RPMI8226 (cell line): ENCODE measurements around the gene SLC38A10.
"Not testable (repeated sequence)": the region's sequence is repeated elsewhere in the genome, so short reads cannot be mapped to it uniquely, and the experiment has no call there.

Source experiments
- DNase-seq: peaks from one replicate; pipeline ENCODE4 v3.0.0-alpha.2; 2015

The SLC38A10 gene

DNA sequence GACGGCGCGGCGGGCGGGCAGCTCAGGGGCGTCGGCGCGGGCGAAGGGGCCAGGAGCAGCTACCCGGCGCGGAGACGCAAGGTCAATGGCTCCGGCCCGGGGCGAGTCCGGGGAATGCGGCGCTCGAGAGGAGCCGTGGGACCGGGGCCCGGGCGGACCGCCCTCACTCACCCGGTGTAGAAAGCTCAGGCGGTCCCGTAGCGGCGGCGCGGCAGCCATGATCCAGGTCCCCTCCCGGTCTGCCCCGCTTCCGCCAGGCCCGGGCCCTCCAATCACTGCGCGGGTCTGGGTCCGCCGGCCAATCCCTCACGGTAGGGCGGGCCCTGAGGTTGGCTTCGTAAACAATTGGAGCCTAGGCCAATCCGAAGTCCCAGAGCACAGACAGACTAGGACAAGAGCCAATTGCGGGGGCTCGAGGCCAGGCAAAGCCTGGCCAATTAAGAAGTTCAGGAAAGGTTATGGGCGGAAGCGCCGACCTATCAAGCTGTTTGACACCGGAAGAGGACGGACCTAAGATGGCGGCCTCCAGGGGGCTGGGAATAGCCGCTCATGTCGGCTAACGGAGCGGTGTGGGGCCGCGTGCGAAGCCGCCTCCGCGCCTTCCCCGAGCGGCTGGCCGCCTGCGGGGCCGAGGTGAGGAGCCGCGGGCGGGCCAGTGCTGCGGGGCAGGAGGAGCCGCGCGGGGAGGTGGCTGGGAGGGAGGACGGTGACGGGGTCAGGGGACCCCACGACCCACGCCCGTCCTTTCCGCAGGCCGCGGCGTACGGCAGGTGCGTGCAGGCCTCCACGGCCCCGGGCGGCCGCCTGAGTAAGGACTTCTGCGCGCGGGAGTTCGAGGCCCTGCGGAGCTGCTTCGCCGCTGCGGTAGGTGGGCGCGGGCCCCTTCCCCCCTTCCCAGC is 56.0 kb downstream of the SLC38A10 start, which contains the start of the genes NDUFAF8 and TEPSIN:
TSS of gene NDUFAF8 (plus strand) at position 504 of the 899 bp plus-strand sequence. CDS start at position 550, 46 bp downstream.
TSS of gene TEPSIN (minus strand) at position 241 of the 899 bp plus-strand sequence. CDS start at position 219, 22 bp downstream.
- DNase-seq = peak; percentile 99

DNA sequence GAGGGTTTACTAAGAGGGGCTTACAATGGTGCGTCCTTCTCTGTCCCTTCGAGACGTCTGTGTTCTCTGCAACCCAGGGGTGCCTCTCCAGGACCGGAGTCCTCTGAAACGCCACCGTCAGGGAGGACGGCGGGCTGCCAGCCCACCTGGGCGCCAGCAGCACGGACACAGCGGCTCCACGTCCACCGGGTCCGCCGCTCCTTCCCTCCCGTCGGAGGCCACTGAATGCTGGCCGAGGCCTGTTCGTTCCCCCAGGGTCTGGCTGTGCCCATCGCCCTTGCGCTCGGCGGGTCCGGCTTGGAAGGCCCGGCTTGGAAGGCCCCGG is 56.7 kb downstream of the SLC38A10 start:
- no peak for DNase-seq

DNA sequence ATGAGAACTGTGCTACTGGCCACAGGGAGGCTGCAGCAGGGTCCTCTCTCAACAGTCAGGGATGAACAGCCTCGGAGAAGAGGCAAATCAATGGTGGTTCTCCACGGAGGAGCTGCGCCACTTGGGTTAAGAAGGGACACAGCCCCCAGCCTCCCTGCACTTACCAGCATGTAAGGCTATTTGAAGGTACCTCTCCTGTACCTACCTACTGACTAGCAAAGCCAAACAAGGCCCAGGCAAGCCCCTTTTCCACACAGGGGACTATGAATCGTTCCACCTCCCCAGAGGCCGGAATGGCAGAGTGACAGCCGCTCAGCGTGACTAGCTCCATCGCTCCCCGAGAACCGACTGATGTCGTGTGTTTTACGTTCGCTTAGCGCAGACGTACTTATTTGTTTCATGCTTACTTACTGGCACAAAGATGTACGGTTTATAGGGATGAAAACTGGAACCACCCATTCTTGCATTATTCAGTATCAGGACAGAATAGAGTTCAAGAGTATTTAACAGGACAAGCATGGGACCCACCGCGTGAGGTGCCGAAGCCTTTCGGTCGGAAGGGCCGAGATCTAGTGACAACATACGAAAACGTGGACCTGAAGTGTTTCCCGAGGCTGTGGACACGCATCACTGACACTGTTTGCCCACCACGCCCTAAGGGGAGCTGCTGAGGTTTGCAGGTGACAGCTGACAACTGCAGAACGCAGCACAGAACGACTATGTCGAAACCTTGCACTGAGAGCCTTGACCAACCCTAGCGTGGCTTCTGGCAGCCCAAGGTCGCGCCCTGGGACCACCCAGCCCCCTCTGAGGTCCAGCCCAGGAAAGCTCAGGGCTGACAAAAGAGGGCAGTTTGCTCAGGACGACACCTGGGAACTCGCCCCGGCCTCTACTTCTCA is 57.3 kb downstream of the SLC38A10 start:
- DNase-seq = no peak

GRCh38 chr17:81236784-81237183 is 58.3 kb downstream of the SLC38A10 start:
- DNase-seq = no peak

DNA sequence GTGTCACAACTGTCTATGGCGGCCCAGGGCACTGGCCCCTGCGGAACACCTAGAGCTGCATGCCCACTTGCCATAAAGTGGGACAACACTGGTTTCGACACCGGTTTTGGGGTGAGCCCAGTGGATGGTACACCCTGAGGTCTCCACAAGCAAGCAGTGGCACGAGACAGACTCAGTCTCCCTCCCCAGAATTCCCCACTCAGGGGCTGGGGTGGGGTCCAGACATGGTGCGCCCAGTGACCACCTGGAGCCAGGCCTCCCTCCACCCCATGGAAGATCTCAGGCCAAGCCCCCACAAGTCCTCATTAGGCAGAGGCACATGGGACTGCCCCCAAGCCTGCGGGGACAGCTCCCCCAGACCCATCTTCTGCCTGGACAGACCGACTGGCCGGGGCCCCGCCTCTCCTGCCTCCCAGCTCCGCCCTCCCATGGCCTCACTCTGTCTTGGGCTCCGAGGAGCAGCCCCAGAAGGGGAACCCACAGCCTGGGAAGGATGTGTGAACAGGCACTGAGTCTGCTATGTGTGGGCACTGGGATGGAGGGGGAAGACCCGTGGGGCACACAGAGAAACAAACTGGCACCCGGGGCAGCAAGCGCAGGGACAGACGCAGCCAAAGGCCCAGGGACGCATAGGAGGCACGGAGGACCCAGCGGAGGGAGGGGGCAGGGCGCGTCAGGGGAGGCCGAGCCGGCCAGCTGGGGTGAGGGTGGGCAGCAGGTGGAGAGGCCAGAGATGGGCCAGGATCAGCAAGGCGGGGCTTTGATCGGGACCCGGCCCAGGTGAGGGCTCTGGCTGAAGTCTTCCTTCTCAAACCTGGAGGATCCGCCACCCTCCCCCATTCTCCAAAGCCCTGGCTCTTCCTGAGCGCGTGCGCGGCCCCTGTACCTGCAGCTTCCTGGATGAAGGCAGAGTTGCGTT is 59.0 kb downstream of the SLC38A10 start:
- no peak for DNase-seq

DNA sequence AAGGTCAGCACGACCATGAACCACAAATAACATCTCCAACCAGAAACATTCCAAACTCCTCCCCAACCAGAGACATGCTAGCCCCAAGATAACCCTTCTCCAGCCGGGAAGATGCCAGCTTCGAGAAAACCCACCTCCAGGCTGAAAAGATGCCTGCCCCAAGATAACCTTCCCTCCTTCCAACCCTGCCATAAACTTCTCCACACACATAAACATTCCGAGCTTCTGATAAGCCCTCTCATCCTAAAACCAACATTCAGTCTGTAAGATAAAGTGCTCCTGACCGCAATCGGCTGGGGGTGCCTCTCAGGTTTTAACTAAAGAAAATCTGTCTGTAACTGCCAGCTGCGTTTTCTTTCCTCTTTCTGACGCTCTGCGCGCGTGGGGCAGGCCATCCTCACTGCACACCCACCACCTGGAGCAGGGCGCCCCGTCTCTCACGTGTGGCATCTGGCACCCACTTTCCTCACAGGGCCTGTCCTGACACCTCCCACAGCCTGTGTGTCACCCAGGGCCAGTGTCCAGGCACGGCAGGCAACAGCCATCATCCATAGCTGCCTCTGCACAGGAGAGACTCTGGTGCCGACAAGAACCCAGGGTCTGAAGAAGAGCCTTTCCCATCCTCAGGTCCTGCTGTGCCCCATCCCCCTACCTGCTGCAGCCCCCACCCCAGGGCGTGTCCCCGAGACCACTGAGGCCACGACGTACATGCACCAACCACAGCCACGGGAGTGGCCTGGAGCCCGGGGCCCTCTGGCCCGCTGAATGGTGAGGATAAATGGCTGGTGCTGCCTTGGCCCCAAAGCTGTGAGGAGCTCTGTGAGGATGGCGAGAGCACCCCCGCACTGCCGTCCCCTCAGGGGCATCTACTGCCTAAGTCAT is 59.9 kb downstream of the SLC38A10 start:
- no peak for DNase-seq

DNA sequence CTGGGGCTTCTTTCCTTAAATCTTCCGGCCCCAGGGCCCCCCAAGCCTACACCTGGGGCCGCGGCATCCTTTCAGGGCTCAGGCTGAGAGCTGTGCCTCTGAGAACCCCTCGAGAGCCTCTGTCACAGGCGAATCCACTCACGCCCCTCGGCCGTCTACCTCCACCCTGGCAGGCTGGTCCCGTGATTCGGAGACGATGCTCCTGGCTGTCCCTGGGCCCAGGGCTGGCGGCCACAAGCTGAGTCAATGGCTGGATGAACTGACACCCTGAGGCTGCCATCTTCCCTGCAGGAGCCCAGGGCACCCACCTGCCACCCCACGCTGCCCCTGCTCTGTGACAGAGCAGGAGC is 60.6 kb downstream of the SLC38A10 start:
- DNase-seq = no peak

DNA sequence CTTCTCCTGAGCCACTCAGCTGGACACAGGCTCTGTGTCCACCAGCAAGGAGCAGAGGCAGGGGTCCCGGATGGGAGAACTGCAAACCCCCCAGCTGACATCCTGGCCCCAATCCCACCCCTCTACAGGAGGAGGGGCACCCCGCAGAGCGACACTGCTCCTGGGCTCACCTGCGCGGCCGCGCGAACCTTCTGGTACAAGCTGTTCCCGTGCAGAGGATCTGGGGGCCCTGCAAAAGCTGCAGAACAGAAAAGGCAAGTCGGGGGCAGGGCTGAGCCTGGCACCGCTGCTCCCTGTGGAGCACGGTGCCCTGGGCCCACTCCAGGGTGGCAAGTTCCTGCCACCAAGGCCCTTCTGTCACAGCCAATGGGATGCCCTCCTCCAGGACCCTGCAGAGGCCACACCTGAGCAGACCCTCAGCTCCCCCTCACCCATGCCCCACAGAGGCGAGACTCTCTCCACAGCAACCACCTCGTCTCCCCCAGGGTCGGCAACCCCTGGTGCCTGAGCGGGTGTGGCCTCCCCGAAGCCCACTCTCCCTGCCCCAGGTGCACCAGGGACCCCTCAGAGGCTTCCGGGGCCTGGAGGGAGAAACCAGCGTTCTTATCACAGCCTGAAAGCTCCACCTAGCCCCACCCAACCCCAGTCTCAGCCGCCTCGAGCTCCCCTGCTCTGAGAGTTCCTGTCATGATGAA is 61.1 kb downstream of the SLC38A10 start:
- no peak for DNase-seq

GRCh38 chr17:81233316-81233715 is 61.8 kb downstream of the SLC38A10 start:
- DNase-seq = no peak

- DNase-seq = no peak
Measured at GRCh38 chr17:81232616-81233241, 62.4 kb downstream of the SLC38A10 start.

GRCh38 chr17:81231766-81232581 is 63.1 kb downstream of the SLC38A10 start:
- no peak for DNase-seq

DNA sequence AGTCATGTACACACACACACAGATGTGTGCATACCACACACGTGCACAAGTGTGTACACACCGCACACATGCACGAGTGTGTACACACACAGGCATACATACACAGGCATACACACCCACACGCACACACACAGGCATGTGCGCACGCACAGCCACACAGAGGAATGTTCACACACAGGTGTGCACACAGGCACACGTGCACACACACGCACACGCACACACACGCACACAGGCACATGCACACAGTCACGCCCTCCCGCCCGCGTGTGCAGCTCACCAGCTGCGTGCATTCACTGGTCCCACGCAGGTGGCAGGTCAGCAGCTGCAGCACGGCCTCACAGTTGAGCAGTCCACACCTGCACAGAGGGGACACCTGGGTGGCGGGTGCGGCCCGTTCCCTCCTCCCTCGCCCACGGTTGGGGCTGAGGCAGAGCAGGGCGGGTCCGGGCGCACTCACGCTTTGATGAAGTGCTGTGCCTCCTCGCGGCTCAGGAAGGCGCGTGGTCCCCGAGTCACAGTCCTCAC is 63.9 kb downstream of the SLC38A10 start:
- DNase-seq = no peak

GRCh38 chr17:81230043-81230820 is 64.9 kb downstream of the SLC38A10 start:
- no peak for DNase-seq

- no peak for DNase-seq
Measured at GRCh38 chr17:81229666-81229920, 65.5 kb downstream of the SLC38A10 start.

GRCh38 chr17:81228834-81229665 is 66.1 kb downstream of the SLC38A10 start:
- no peak for DNase-seq

- no peak for DNase-seq
Measured at GRCh38 chr17:81228420-81228819, 66.7 kb downstream of the SLC38A10 start.

- DNase-seq = not testable (repeated sequence)
Measured at GRCh38 chr17:81227630-81228029, 67.5 kb downstream of the SLC38A10 start.

- DNase-seq = no peak
Measured at GRCh38 chr17:81223762-81224130, 71.4 kb downstream of the SLC38A10 start.
